ENCODE results near the gene NFATC2IP. TPM values are rescaled to one million over a fixed set of nuclear protein-coding genes. Genes with fewer than 3 reads are reported as not detected.

Gene NFATC2IP
- total RNA-seq, 1 donor from 2014 or later, result 19.2 TPM

DNA sequence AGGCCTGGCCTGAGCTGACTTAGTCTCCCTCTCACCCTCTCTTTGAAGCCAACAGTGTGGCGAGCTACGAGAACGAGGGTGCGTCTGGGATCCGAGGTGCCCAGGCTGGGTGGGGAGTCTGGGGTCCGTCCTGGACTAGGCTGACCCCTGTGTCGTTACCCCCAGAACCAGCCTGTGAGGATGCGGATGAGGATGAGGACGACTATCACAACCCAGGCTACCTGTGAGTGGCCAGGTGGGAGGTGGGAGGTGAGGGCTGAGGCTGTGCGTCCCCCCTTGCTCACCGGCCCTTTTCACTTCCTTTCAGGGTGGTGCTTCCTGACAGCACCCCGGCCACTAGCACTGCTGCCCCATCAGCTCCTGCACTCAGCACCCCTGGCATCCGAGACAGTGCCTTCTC lies 35.8 kb downstream of the NFATC2IP start:
- H3K27me3 ChIP-seq (ENCODE audit: control insufficient read depth, insufficient read depth, low read length), result no peaks in the 10 kb centered on the region
- TF ChIP-seq CTCF (IDR thresholded peaks at IDR 0.05; ENCODE audit: insufficient read depth, low read length, severe bottlenecking), result no peak
- H3K4me3 ChIP-seq (ENCODE audit: low read depth, low read length), result no peak overlapping the region
- H3K36me3 ChIP-seq (ENCODE audit: control insufficient read depth, insufficient read depth, low read length), result peaks cover 20% of the 10 kb centered on the region
- DNase-seq (ENCODE audit: low read depth), result no peak
- peak; percentile 47 for FAIRE-seq

DNA sequence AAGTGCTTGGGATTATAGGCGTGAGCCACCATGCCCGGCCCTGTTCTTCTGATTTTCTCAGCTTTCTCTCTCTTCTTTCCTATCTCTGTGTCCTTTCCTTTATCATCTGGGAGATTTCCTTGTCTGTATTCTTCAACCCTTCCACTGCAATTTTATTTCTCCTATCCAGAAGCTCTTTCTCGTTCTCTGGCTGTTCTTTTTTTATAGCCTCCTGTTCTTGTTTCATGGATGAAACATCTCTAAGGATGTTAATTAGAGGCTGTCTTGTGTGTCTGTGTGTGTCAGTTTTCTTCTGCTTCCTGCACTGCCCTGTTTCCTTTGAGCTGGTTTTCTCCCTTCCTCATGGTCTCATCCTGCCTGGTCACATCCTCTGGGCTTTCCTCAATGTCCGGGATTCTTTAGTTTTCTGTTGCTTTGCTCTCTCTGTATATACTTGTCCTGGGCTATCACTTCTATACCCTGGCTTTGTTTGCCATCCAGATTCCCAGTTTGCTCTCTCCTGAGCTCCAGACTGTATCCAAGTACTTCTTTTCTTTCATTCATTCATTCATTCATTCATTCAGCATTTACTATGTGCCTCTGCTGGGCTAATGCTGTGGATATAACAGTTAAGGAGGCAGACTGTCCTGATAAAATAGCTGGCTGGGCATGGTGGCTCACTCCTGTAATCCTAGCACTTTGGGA lies 36.6 kb downstream of the NFATC2IP start:
- H3K4me3 ChIP-seq (ENCODE audit: low read depth, low read length), result no peak overlapping the region
- DNase-seq (ENCODE audit: low read depth) (no peak), FAIRE-seq (no peak)
- no peaks in the 10 kb centered on the region for H3K27me3 ChIP-seq (ENCODE audit: control insufficient read depth, insufficient read depth, low read length)
- peaks cover 14% of the 10 kb centered on the region for H3K36me3 ChIP-seq (ENCODE audit: control insufficient read depth, insufficient read depth, low read length)
- TF ChIP-seq CTCF (IDR thresholded peaks at IDR 0.05; ENCODE audit: insufficient read depth, low read length, severe bottlenecking), result no peak

- FAIRE-seq, result no peak
- no peak for TF ChIP-seq CTCF (IDR thresholded peaks at IDR 0.05; ENCODE audit: insufficient read depth, low read length, severe bottlenecking)
- peaks cover 8% of the 10 kb centered on the region for H3K36me3 ChIP-seq (ENCODE audit: control insufficient read depth, insufficient read depth, low read length)
- no peaks in the 10 kb centered on the region for H3K27me3 ChIP-seq (ENCODE audit: control insufficient read depth, insufficient read depth, low read length)
- no peak overlapping the region for H3K4me3 ChIP-seq (ENCODE audit: low read depth, low read length)
- DNase-seq (ENCODE audit: low read depth), result no peak
Measured at GRCh38 chr16:28989363-28989762, 38.6 kb downstream of the NFATC2IP start.

GRCh38 chr16:28990375-28991040 lies 39.8 kb downstream of the NFATC2IP start:
- H3K27me3 ChIP-seq (ENCODE audit: control insufficient read depth, insufficient read depth, low read length), result no peaks in the 10 kb centered on the region
- H3K4me3 ChIP-seq (ENCODE audit: low read depth, low read length), result no peak overlapping the region
- TF ChIP-seq CTCF (IDR thresholded peaks at IDR 0.05; ENCODE audit: insufficient read depth, low read length, severe bottlenecking), result no peak
- H3K36me3 ChIP-seq (ENCODE audit: control insufficient read depth, insufficient read depth, low read length), result peaks cover 6% of the 10 kb centered on the region
- no peak for DNase-seq (ENCODE audit: low read depth)
- no peak for FAIRE-seq

GRCh38 chr16:28991687-28992086 lies 41.0 kb downstream of the NFATC2IP start:
- FAIRE-seq (no peak), DNase-seq (ENCODE audit: low read depth) (no peak)
- Histone ChIP-seq H3K4me3 (ENCODE audit: low read depth, low read length) (no peak overlapping the region), H3K36me3 (ENCODE audit: control insufficient read depth, insufficient read depth, low read length) (peaks cover 5% of the 10 kb centered on the region), H3K27me3 (ENCODE audit: control insufficient read depth, insufficient read depth, low read length) (no peaks in the 10 kb centered on the region)
- no peak for TF ChIP-seq CTCF (IDR thresholded peaks at IDR 0.05; ENCODE audit: insufficient read depth, low read length, severe bottlenecking)
